ENCODE results near the gene DLGAP1. TPM values are rescaled to one million over a fixed set of nuclear protein-coding genes. Genes with fewer than 3 reads are reported as not detected.

The DLGAP1 gene
- total and polyA plus RNA-seq, 2 of the 4 experiments (the other 2 are of a cell fraction): under 0.01 to 0.09 TPM

GRCh38 chr18:3914833-3915610 is 540.1 kb downstream of the DLGAP1 start:
- POLR2A ChIA-PET (ENCODE audit: unreplicated experiment): no interaction called here
- dilution Hi-C loops (cut with HindIII; ENCODE audit: low sequenced_read_pairs, unreplicated experiment): no loop called here

More at GRCh38 chr18:3914833-3915610, 540.1 kb downstream of the DLGAP1 start:
- Histone ChIP-seq H3K9me1 (ENCODE audit: insufficient read depth, low read length) (no peaks in the 10 kb centered on the region), H3K9me3 (ENCODE audit: control insufficient read depth, insufficient read depth, low read length) (no peaks in the 10 kb centered on the region), H2BK5ac (ENCODE audit: low read depth, low read length, poor library complexity, severe bottlenecking) (no peak overlapping the region), H3K14ac (replicated peaks; ENCODE audit: low read depth, low read length) (no peak overlapping the region), H4K5ac (ENCODE audit: low read depth, low read length) (no peak overlapping the region), H4K8ac (ENCODE audit: low read depth in 2 of 2, low read length in 2 of 2) (no peak overlapping the region), H3K79me1 (ENCODE audit: low read depth in 1 of 2, low read length in 2 of 2) (no peaks in the 10 kb centered on the region), H2BK20ac (ENCODE audit: low read depth, low read length) (no peak overlapping the region), H4K91ac (ENCODE audit: insufficient read depth, low read depth, low read length) (no peak overlapping the region), H3K4me1 (ENCODE audit: control insufficient read depth, insufficient read depth, low read length) (peaks cover 2% of the 10 kb centered on the region; the same call in 1 of the 2 replicates), H2AK5ac (ENCODE audit: low read depth, low read length) (no peak overlapping the region), H2BK15ac (ENCODE audit: low read depth, low read length) (no peak overlapping the region), H3K9ac (ENCODE audit: low read depth, low read length) (no peak overlapping the region), H3K56ac (ENCODE audit: extremely low read depth, insufficient read depth, low read length) (no peak overlapping the region), H2AFZ (replicated peaks; ENCODE audit: low read length, poor library complexity) (no peak overlapping the region), H2AK9ac (replicated peaks; ENCODE audit: low read depth, low read length, poor library complexity) (no peak overlapping the region), H3K4ac (ENCODE audit: low read depth, low read length) (no peak overlapping the region), H2BK120ac (ENCODE audit: low read depth, low read length) (no peak overlapping the region), H3K18ac (ENCODE audit: low read depth, low read length) (no peak overlapping the region), H3K23ac (ENCODE audit: low read depth, low read length) (no peak overlapping the region), H3K36me3 (ENCODE audit: control insufficient read depth, insufficient read depth, low read length) (no peaks in the 10 kb centered on the region), H3K4me3 (ENCODE audit: insufficient read depth, low read depth, low read length) (no peak overlapping the region), H3K4me2 (ENCODE audit: low read depth, low read length) (no peak overlapping the region), H4K20me1 (ENCODE audit: insufficient read depth, low read length) (no peaks in the 10 kb centered on the region), H3K27ac (ENCODE audit: insufficient read depth, low read length) (no peak overlapping the region), H3K27me3 (ENCODE audit: control insufficient read depth, insufficient read depth, low read length) (peaks cover 4% of the 10 kb centered on the region)
- no peak for ATAC-seq (ENCODE audit: low read depth)
- TF ChIP-seq MAFK (IDR thresholded peaks at IDR 0.05; ENCODE audit: low read depth, low read length) (no peak), MXI1 (IDR thresholded peaks at IDR 0.05; ENCODE audit: borderline replicate concordance, low read depth, low read length) (no peak), CHD1 (IDR thresholded peaks at IDR 0.05; ENCODE audit: low read depth, low read length) (no peak), CTCF (conservative IDR thresholded peaks at IDR 0.05; ENCODE audit: low read depth, low read length) (no peak)
- no CpG with 5 or more reads among the region's 2 CpGs for WGBS, 2 experiments (ENCODE audit: extremely low coverage in 2 of 2, insufficient read length in 1 of 2)
- in situ Hi-C loops (cut with MboI; ENCODE audit: low sequenced_read_pairs) (no loop called here), intact Hi-C loops (cut with micrococcal nuclease) (no loop called here)
- no peak for DNase-seq
- CTCF ChIA-PET: no interaction called here
- BruUV-seq (replicated peaks): no TSS peak
